ENCODE data around the gene FNDC3B.
A peak's percentile ranks its signal among the peaks of the same experiment; 100 is the strongest.
"Not testable (repeated sequence)": the region's sequence is repeated elsewhere in the genome, so short reads cannot be mapped to it uniquely, and the experiment has no call there.

The FNDC3B gene

DNA sequence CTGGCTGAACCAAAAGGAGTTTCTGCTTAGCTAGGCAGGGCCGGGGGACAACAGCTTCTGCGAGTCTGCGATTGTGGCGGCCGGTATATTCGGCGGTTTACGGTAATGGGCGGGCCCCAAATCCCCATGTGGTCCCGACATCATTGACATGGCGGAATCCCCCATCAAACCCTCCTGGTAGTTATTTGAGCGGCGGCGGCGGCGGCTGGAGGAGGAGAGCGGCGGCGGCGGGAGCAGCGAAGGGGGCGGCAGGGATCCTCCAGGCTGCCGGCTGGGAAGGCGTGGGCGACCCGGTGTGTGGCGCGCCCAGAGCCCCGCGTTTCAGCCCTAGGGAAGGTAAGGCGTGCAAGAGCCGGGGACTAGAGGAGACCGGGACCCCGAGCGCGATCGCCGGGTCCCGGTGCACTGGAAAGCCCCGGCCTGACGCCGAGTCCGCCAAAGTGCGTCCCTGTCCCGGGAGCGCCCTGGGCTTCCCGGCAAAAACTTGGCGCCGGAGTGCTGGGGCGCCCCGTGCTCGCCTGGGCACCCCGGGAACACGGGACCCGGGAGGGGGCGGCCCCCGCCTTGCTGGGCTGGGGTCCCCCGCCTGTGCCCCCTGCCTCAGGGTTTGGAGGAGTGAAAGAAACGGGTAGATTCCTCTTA, at the start of gene FNDC3B:
FNDC3B (plus strand) TSS at position 143 of the 642 bp plus-strand sequence. CDS start 72,902 bp downstream, outside the sequence.
- Histone ChIP-seq H3K27me3 (no peaks in the 10 kb centered on the region), H3K4me3 (ENCODE audit: low read depth in 1 of 2, low read length in 1 of 2) (peak within 1 kb of the TSS; percentile 95 to 98), H3K9me3 (no peaks in the 10 kb centered on the region), H3K27ac (peak within 1 kb of the TSS; percentile 93), H3K36me3 (no peaks in the 10 kb centered on the region), H3K4me1 (ENCODE audit: control insufficient read depth in 1 of 2, insufficient read depth in 1 of 2, low read depth in 1 of 2, low read length in 1 of 2) (peaks cover 50 to 54% of the 10 kb centered on the region in 2 experiments)
- TF ChIP-seq, protein P1, sequence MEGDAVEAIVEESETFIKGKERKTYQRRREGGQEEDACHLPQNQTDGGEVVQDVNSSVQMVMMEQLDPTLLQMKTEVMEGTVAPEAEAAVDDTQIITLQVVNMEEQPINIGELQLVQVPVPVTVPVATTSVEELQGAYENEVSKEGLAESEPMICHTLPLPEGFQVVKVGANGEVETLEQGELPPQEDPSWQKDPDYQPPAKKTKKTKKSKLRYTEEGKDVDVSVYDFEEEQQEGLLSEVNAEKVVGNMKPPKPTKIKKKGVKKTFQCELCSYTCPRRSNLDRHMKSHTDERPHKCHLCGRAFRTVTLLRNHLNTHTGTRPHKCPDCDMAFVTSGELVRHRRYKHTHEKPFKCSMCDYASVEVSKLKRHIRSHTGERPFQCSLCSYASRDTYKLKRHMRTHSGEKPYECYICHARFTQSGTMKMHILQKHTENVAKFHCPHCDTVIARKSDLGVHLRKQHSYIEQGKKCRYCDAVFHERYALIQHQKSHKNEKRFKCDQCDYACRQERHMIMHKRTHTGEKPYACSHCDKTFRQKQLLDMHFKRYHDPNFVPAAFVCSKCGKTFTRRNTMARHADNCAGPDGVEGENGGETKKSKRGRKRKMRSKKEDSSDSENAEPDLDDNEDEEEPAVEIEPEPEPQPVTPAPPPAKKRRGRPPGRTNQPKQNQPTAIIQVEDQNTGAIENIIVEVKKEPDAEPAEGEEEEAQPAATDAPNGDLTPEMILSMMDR (IDR thresholded peaks at IDR 0.05), result peak; percentile 35

DNA sequence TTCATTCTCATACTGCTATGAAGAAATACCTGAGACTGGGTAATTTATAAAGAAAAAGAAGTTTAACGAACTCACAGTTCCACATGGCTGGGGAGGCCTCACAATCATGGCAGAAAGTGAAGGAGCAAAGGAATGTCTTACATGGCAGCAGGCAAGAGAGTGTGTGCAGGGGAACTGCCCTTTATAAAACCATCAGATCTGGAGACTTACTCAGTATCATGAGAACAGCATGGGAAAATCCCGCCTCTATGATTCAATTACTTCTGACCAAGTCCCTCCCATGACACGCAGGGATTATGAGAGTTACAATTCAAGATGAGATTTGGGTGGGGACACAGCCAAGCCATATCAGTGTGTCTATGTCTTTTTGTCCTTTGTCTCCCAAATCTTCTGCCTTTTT, 49.1 kb upstream of the FNDC3B start:
- not testable (repeated sequence) for H3K4me3 ChIP-seq (ENCODE audit: low read depth in 1 of 2, low read length in 1 of 2); H3K9me3 ChIP-seq; H3K27ac ChIP-seq; H3K27me3 ChIP-seq; H3K36me3 ChIP-seq
- peaks cover 24 to 30% of the 10 kb centered on the region in 2 experiments for H3K4me1 ChIP-seq (ENCODE audit: control insufficient read depth in 1 of 2, insufficient read depth in 1 of 2, low read depth in 1 of 2, low read length in 1 of 2)

DNA sequence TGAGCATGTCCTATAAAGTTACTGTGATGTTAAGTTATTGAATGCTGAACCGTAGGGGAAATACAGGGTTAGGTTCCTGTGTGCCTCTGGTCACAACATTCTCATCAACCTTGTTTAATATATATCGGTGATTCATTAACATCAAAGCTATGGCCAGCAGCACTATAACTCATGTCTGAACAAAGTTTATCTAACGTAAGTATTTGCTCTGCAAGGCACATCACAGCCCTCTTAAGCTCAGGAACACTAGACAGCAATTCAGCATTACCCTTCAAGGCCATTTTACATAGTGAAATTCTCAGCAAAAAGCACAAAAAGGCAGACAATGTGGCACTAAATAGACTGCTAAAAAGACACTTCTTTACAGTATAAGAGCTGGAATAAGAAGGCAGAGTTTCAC, 48.2 kb upstream of the FNDC3B start:
- no peaks in the 10 kb centered on the region for H3K9me3 ChIP-seq
- no peak overlapping the region for H3K27ac ChIP-seq
- H3K27me3 ChIP-seq, result no peaks in the 10 kb centered on the region
- no peaks in the 10 kb centered on the region for H3K36me3 ChIP-seq
- TF ChIP-seq, protein P1 (IDR thresholded peaks at IDR 0.05), result no peak
- H3K4me3 ChIP-seq (ENCODE audit: low read depth in 1 of 2, low read length in 1 of 2), result no peak overlapping the region
- peaks cover 15 to 23% of the 10 kb centered on the region in 2 experiments for H3K4me1 ChIP-seq (ENCODE audit: control insufficient read depth in 1 of 2, insufficient read depth in 1 of 2, low read depth in 1 of 2, low read length in 1 of 2)

DNA sequence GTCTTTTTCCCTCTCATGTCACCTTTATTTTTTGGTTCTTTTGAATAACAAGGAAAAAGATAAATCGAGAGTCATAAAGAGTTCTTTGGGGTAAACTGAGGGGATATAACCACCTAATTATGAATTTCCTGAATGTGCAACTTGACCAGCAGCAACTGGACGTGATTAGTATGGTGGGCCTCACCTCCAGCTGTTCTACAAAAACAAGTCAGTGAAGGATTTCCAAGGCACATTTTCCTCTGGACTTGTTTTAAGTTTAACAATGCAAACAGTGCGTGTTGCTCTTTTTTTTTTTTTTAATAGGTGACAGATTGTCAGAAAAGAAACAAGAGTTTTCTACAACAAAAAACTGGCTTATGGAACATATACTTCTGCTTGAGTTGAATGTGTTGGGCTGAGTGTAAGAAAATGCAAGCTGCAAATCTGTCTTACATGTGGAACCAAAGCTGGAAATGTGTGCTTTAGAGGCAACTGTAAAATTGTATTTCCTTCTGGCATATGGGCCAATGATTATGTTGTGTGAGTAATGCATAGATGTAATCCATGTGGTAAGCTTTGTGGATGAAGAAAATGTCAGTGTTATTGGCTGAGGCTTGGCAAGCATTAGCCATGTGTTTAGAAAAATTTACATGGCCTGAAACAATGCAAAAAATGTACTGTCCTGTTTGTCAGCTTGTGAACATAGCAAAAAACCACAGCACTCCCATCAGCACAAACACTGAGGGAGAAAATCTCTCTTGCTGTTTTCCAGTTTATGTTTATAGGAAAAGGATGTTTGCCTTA, 44.5 kb upstream of the FNDC3B start:
- Histone ChIP-seq H3K27me3 (no peaks in the 10 kb centered on the region), H3K9me3 (no peaks in the 10 kb centered on the region), H3K36me3 (no peaks in the 10 kb centered on the region), H3K4me3 (ENCODE audit: low read depth in 1 of 2, low read length in 1 of 2) (no peak overlapping the region), H3K27ac (no peak overlapping the region), H3K4me1 (ENCODE audit: control insufficient read depth in 1 of 2, insufficient read depth in 1 of 2, low read depth in 1 of 2, low read length in 1 of 2) (peaks cover 3 to 7% of the 10 kb centered on the region in 2 experiments)
- TF ChIP-seq, protein P1 (IDR thresholded peaks at IDR 0.05), result no peak

DNA sequence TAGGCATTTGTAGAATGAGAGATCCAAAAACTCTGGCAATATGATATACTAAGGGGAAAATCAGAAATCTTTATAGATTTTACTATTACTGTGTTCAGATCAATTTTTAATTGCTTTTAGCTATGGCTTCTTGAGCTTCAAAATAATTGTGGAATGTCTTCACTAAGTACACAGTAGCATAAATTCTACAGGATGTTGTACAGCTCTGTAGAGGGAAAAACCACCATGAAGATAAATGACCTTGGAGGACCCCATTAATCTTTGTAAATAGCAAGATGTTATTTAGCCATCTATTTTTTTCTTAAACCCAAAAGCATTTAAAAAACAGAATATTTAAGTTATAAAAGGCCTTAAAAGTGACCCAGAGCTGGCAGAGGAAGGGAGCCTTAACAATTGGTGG, 43.9 kb upstream of the FNDC3B start:
- TF ChIP-seq, protein P1 (IDR thresholded peaks at IDR 0.05), result no peak
- H3K36me3 ChIP-seq, result no peaks in the 10 kb centered on the region
- no peaks in the 10 kb centered on the region for H3K9me3 ChIP-seq
- no peak overlapping the region for H3K4me3 ChIP-seq (ENCODE audit: low read depth in 1 of 2, low read length in 1 of 2)
- H3K4me1 ChIP-seq (ENCODE audit: control insufficient read depth in 1 of 2, insufficient read depth in 1 of 2, low read depth in 1 of 2, low read length in 1 of 2), result peaks cover 3 to 7% of the 10 kb centered on the region in 2 experiments
- no peaks in the 10 kb centered on the region for H3K27me3 ChIP-seq
- no peak overlapping the region for H3K27ac ChIP-seq
